C4-2B (cell line): ENCODE results near the gene NKX1-1.

Source experiments
- ZFX ChIP-seq: fragments of 450-650 bp; IDR thresholded peaks from 2 replicates; pipeline ENCODE4 v1.6.1; 2017
- TF ChIP-seq, protein P1 (sequence below): fragments of 450-650 bp; conservative IDR thresholded peaks from 2 replicates; pipeline ENCODE4 v1.5.1; 2017; ENCODE audit warnings: mild to moderate bottlenecking

- TF ChIP-seq, protein P1, sequence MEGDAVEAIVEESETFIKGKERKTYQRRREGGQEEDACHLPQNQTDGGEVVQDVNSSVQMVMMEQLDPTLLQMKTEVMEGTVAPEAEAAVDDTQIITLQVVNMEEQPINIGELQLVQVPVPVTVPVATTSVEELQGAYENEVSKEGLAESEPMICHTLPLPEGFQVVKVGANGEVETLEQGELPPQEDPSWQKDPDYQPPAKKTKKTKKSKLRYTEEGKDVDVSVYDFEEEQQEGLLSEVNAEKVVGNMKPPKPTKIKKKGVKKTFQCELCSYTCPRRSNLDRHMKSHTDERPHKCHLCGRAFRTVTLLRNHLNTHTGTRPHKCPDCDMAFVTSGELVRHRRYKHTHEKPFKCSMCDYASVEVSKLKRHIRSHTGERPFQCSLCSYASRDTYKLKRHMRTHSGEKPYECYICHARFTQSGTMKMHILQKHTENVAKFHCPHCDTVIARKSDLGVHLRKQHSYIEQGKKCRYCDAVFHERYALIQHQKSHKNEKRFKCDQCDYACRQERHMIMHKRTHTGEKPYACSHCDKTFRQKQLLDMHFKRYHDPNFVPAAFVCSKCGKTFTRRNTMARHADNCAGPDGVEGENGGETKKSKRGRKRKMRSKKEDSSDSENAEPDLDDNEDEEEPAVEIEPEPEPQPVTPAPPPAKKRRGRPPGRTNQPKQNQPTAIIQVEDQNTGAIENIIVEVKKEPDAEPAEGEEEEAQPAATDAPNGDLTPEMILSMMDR, result no peak
- TF ChIP-seq ZFX, result no peak
Observed at GRCh38 chr4:1418494-1419285, 12.4 kb upstream of the NKX1-1 start.
